ENCODE measurements around the gene SERGEF.

DNA sequence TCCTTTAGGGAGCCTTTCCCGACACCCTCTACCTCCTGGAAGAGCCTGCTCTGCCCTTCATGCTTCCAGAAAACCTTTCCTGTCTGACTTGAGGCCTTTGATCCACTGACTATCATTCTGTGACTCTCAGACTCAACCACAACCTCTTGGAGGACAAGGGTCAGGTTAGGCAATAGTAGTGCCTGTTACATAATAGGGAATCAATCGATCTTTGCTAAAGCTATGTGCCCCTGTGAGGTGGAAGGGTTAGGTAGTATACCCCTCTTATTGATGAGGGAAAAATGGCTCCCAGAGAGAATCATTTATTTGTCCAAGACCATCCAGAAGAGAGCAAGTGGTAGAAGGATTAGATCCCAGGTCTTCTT is 262.1 kb downstream of the SERGEF start:
- TF ChIP-seq, protein P1, sequence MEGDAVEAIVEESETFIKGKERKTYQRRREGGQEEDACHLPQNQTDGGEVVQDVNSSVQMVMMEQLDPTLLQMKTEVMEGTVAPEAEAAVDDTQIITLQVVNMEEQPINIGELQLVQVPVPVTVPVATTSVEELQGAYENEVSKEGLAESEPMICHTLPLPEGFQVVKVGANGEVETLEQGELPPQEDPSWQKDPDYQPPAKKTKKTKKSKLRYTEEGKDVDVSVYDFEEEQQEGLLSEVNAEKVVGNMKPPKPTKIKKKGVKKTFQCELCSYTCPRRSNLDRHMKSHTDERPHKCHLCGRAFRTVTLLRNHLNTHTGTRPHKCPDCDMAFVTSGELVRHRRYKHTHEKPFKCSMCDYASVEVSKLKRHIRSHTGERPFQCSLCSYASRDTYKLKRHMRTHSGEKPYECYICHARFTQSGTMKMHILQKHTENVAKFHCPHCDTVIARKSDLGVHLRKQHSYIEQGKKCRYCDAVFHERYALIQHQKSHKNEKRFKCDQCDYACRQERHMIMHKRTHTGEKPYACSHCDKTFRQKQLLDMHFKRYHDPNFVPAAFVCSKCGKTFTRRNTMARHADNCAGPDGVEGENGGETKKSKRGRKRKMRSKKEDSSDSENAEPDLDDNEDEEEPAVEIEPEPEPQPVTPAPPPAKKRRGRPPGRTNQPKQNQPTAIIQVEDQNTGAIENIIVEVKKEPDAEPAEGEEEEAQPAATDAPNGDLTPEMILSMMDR (IDR thresholded peaks at IDR 0.05; ENCODE audit: low read depth, low read length, poor library complexity, severe bottlenecking): no peak
- TF ChIP-seq EZH2phosphoT487 (IDR thresholded peaks at IDR 0.05; ENCODE audit: borderline replicate concordance, low read length): no peak
